Chondrocyte (in vitro differentiated cells): Measurements from ENCODE around the gene PTCHD4. TPM values are rescaled to one million over a fixed set of nuclear protein-coding genes. Genes with fewer than 3 reads are reported as not detected.

Experiments used
- DNase-seq: peaks from one replicate; pipeline ENCODE4 v3.0.0; 2021; ENCODE audit warnings: mixed read lengths, low spot score
- H3K27ac Mint-ChIP-seq: one replicate; pipeline ENCODE4 v1.8.0; 2021; ENCODE audit warnings: mild to moderate bottlenecking, moderate library complexity, mixed read lengths; ENCODE audit not compliant: unreplicated experiment
- H3K27me3 Mint-ChIP-seq: 2 replicates; pipeline ENCODE4 v1.8.0; 2021; ENCODE audit warnings: low read depth, mixed read lengths
- H3K36me3 Mint-ChIP-seq: 2 replicates; pipeline ENCODE4 v1.8.0; 2021; ENCODE audit warnings: low read depth, mixed read lengths
- H3K4me1 Mint-ChIP-seq: 2 replicates; pipeline ENCODE4 v1.8.0; 2021; ENCODE audit warnings: low read depth, mild to moderate bottlenecking, mixed read lengths
- H3K4me3 Mint-ChIP-seq: one replicate; pipeline ENCODE4 v1.8.0; 2021; ENCODE audit warnings: mild to moderate bottlenecking, moderate library complexity, mixed read lengths; ENCODE audit not compliant: unreplicated experiment
- H3K9me3 Mint-ChIP-seq: 2 replicates; pipeline ENCODE4 v1.8.0; 2021; ENCODE audit warnings: low read depth, mixed read lengths
- total RNA-seq: library from RNA; stranded (reverse); gene quantifications from 3 replicates; pipeline ENCODE4 v1.2.1, GENCODE V29; 2021
- TF ChIP-seq, protein P1 (sequence below): fragments of 200-600 bp; sonication (generic); IDR thresholded peaks from 2 replicates; pipeline ENCODE4 v1.5.0; 2021; ENCODE audit warnings: antibody characterized with exemption, mild to moderate bottlenecking, moderate library complexity

The PTCHD4 gene
- total RNA-seq, 1 donor from 2014 or later = 0.95 TPM

DNA sequence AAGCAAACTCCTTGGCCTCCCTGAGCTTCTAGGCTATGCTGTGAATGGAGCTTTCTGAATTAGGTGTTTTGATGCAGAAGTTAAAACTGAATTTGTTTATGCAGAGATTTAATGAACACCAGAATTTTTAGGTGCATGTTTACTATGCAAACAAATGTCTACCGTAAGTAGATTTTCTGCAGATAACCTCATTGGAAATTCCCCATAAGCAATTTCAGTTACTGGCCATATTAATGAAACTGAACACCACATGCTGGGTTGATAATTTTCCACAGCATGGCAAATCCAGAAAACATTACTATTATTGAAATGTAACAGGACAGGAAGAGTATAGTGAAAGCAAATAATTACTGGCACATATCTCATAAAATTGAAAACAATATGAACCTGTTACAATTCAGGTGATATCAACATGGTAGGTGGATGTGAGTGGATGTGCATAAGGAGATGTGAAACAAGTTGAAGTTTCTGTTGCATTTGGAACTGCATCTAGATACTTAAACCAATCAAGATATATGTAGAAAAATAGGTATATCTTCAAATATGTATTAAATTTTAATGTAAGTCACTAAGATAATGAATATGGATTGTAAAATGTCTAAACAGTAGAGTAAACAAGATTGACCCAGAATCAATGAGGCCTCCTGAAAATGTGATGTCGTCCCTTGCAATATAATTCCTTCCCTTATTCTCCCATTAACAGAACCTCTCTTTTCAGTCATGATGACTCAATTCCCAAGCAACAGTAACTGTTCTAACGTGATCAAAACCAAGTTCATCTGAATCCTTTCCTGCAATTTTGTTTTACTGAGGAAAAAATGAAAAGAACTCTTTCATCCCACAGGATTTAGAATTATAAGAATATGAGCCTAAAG, 11.0 kb downstream of the PTCHD4 start:
- H3K36me3 Mint-ChIP-seq = peaks cover 2% of the 10 kb centered on the region
- H3K9me3 Mint-ChIP-seq = peaks cover 3% of the 10 kb centered on the region
- H3K4me3 Mint-ChIP-seq = no peak overlapping the region
- H3K27me3 Mint-ChIP-seq = no peaks in the 10 kb centered on the region
- H3K27ac Mint-ChIP-seq = no peak overlapping the region
- TF ChIP-seq, protein P1, sequence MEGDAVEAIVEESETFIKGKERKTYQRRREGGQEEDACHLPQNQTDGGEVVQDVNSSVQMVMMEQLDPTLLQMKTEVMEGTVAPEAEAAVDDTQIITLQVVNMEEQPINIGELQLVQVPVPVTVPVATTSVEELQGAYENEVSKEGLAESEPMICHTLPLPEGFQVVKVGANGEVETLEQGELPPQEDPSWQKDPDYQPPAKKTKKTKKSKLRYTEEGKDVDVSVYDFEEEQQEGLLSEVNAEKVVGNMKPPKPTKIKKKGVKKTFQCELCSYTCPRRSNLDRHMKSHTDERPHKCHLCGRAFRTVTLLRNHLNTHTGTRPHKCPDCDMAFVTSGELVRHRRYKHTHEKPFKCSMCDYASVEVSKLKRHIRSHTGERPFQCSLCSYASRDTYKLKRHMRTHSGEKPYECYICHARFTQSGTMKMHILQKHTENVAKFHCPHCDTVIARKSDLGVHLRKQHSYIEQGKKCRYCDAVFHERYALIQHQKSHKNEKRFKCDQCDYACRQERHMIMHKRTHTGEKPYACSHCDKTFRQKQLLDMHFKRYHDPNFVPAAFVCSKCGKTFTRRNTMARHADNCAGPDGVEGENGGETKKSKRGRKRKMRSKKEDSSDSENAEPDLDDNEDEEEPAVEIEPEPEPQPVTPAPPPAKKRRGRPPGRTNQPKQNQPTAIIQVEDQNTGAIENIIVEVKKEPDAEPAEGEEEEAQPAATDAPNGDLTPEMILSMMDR = no peak
- no peaks in the 10 kb centered on the region for H3K4me1 Mint-ChIP-seq
- DNase-seq = no peak

DNA sequence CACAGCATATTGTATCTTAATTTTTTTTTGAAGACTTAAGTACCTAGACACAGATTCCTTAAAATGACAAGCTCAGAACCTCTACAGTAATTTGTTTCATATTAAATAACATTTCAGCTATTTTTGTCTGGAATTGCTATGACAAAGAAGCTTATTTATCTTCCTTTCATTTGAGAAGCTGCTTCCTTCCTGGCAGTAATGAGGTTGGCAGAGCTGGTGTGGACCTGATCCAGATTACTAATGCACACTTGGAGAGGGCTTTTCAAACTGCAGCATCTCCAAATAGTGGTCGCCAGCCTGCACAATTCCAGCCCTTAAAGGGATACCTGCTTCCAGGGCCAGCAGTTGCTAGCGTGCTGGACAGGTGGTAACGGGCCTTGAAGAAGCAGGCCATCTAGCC, 12.1 kb downstream of the PTCHD4 start:
- no peak for DNase-seq
- H3K27ac Mint-ChIP-seq = no peak overlapping the region
- no peak overlapping the region for H3K4me3 Mint-ChIP-seq
- no peaks in the 10 kb centered on the region for H3K27me3 Mint-ChIP-seq
- H3K4me1 Mint-ChIP-seq = no peaks in the 10 kb centered on the region
- peaks cover 3% of the 10 kb centered on the region for H3K9me3 Mint-ChIP-seq
- peaks cover 2% of the 10 kb centered on the region for H3K36me3 Mint-ChIP-seq
- TF ChIP-seq, protein P1 = no peak

DNA sequence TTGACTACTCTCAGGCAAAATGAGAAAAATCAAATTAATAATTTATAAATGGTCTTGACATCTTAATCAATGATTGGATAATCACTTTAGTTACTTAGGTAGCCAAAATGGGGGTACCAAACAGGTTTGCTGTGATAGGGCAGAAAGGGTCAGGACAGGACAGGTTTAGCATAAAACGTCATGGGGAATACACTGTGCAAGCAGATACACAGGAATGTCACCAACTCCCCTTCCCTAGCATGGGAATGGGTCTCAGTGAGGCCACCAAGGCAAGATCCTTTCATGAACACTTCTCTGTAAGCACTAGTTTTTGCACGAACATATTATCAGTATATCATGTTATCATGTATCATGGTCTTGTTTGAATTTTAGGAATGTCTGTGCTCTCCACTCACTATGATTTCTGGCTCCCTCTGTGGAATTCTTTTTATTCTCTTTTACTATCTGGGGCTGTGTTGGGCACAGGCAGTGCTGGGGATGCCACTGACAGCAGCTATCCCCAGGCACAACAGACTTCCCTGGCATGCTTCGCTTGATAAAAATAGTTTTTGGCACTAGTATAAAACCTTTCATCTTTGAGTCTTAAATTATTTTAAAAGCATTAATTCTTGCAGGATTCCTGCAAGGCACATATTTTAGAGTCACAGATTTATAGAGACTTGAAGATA, 18.3 kb downstream of the PTCHD4 start:
- Mint-ChIP-seq H3K27ac (no peak overlapping the region), H3K36me3 (no peaks in the 10 kb centered on the region), H3K4me3 (no peak overlapping the region), H3K9me3 (no peaks in the 10 kb centered on the region), H3K4me1 (peaks cover 3% of the 10 kb centered on the region), H3K27me3 (no peaks in the 10 kb centered on the region)
- DNase-seq = no peak
- TF ChIP-seq, protein P1 = no peak

DNA sequence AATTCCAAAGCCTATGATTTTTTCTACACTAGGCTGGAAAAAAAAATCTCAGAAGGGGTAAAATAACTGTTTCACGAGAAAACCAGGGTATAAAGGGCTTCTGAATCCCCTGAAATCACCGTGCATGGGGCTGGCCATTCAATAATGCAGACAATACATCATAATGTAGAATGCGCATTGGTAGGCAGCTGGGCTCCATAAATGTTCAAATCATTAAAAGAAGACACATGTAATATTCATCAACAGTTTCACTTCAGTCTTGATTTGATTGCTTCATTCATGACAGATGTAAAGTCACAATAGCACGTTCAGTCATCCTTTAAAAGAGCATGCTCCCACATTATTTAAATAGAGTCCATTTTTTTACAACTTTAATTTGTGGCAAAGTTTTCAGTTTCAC, 20.5 kb downstream of the PTCHD4 start:
- no peaks in the 10 kb centered on the region for H3K36me3 Mint-ChIP-seq
- no peaks in the 10 kb centered on the region for H3K9me3 Mint-ChIP-seq
- no peak for DNase-seq

DNA sequence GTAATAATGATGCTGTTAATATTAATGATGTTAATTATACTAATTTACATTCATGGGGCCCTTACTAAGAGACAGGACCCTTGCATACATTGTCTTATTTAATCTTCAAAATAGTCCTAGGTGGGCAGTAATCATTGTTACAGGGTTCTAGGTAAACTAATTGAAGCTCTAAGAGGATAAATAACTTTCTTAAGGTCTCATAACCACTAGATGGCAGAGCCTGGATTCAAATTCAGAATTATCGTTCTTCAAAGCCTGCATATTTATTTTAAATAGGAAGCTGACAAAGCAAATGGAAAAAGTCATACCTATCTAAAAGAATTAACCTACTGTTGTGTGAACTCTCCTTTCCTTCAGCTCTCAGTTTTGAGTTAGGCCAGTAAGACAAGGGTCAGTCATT, 23.5 kb downstream of the PTCHD4 start:
- no peaks in the 10 kb centered on the region for H3K27me3 Mint-ChIP-seq
- H3K4me1 Mint-ChIP-seq = peaks cover 2% of the 10 kb centered on the region
- H3K4me3 Mint-ChIP-seq = no peak overlapping the region
- no peaks in the 10 kb centered on the region for H3K36me3 Mint-ChIP-seq
- no peak for DNase-seq
- no peak overlapping the region for H3K27ac Mint-ChIP-seq
- H3K9me3 Mint-ChIP-seq = no peaks in the 10 kb centered on the region
- TF ChIP-seq, protein P1 = peak; percentile 81

More for the DNA sequence above, 20.5 kb downstream of the PTCHD4 start:
- TF ChIP-seq, protein P1 = no peak
- Mint-ChIP-seq H3K27ac (no peak overlapping the region), H3K27me3 (no peaks in the 10 kb centered on the region), H3K4me1 (peaks cover 3% of the 10 kb centered on the region), H3K4me3 (no peak overlapping the region)
